CD4-positive, alpha-beta T cell treated with Interleukin-6 at 100 ng/mL for 8 hours (primary cell): ENCODE results near the gene OSER1.

ENCODE experiments used
- DNase-seq: peaks from one replicate; pipeline ENCODE4 v3.0.0-alpha.2; 2020; ENCODE audit warnings: mixed read lengths, low spot score

The OSER1 gene

DNA sequence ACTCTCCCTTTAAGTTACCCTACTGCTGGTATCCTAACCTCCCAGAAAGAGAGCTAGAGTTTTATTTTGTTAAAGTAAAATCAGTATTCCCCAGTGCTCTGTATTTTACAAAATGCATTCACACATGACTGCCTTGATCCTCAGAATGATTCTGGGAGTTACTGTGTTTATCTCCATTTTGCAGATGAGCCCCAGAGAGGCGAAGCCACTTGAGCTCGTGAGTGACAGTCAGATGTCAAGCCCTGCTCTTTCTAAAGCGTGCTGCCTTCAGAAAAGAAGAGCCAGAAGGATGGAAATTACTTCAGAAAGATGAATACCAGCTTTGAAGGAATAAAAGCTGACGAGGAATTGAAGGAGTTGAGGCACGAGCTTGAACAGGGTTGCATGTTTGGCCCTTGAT, 14.1 kb upstream of the OSER1 start:
- DNase-seq, result no peak

DNA sequence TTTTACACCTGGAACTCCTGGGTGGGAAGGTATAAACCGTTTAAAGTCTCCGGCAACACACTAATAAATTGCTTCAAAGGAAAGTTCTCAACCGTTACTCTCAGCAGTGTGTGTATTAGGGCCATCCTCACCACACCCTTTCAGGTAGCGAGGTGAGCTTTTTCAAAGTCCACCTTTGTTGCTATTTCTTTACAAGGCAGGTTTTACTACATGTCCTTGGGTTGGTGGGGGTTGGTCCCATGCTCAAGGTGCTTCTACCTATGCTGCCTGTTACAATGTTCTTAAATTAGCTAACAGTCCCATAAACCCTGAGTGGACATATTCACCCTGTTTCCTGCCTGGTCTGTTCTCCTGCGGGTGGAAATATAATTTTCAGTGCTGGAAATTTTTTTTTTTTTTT, 13.2 kb upstream of the OSER1 start:
- DNase-seq, result no peak

DNA sequence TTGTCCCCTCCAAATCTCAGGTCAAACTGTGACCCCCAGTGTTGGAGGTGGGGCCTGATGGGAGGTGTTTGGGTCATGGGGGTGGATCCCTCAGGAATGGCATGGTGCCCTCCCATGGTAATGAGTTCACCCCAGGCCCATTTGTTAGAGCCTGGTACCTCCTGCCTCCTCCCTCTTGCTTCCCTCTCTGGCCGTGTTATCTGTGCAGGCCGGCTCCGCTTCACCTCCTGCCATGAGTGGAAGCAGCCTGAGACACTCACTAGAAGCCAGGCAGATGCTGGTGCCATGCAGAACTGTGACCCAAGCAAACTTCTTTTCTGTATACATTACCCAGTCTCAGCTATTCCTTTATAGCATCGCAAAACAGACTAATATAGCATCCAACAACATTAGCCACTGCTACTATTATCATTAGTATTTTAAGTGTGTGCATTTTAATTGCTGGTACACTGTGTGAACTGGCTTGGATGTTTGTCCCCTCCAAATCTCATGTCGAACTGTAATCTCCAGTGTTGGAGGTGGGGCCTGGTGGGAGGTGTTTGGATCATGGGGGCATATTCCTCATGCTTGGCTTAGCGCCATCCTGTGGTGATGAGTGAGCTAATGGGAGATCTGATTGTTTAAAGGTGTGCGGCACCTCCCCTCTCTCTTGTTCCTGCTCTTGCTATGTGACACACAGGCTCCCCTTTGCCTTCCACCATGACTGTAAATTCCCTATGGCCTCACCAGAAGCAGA, 12.2 kb upstream of the OSER1 start:
- no peak for DNase-seq

GRCh38 chr20:44222027-44222426, 11.5 kb upstream of the OSER1 start:
- no peak for DNase-seq

DNA sequence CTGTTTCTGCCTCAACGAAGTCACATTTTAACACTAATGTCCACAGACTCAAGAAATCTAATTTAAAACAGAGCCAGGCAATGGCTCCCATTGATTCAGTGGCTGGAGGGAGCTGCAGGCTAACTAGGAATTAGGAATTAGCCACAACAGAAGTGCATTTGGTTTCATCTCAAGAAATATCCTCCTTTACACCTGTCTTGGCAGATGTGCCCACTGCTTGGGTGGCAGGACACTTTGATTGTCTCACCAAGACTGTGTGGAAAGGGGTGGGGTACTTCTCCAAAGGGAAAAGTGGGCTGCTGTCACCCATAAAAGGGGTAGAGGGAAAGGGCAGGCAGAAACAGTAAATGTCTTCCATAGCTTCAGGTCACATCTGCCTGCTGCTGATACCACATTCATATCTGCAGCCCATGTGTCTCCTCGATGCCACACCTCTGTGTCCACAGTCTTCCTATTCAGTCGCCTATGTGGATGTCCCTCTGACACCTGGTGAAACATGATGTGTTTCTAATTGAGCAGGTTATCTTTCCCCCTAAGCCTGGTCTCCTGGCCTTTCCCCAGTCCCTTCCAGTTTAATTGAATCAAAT, 10.9 kb upstream of the OSER1 start:
- DNase-seq, result no peak

GRCh38 chr20:44219791-44220190, 9.2 kb upstream of the OSER1 start:
- no peak for DNase-seq

DNA sequence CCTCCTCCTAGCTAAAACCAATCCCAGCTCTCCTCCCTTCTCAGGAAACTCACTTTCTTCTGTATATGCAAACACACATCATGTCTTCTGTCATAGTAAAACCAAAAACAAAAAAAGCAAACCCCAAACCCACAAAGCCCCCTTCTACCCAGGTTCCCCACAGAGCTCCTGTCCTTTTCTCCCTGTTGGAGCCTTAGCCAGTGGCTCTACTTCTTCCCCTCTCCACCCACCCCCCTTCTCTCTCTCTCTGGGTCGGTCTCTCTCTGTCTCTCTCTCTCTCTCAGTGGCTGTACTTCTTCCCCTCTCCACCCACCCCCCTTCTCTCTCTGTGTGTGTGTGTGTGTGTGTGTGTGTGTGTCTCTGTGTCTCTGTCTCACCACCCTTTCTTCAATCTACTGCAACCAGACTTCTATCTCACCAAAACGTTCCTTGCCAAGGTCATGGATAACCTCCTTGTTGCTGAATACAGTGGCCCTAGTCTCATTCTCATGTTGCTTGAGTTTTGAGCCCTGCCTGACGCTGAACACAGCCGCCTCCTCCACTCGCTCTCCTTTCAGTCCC, 8.7 kb upstream of the OSER1 start:
- peak; percentile 55 for DNase-seq

DNA sequence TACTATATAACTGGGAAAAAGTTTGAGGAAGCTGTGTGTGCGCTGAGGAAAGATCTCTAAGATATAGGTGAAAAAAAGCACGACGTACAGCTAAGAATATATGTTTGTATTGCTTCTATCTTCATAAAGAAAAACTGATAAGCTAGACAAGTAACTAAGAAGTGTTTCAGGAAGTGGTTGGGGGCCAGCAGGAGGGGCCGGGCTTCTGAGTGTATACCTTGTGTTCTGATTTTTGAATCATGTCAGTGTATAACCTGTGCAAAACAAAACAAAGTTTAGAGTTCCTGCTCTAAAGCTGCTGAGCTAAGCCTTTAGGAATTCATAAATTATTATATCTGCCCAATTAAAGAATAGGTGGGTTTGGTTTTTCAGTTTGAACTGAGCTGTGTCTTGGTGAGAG, 7.9 kb upstream of the OSER1 start:
- peak; percentile 75 for DNase-seq

DNA sequence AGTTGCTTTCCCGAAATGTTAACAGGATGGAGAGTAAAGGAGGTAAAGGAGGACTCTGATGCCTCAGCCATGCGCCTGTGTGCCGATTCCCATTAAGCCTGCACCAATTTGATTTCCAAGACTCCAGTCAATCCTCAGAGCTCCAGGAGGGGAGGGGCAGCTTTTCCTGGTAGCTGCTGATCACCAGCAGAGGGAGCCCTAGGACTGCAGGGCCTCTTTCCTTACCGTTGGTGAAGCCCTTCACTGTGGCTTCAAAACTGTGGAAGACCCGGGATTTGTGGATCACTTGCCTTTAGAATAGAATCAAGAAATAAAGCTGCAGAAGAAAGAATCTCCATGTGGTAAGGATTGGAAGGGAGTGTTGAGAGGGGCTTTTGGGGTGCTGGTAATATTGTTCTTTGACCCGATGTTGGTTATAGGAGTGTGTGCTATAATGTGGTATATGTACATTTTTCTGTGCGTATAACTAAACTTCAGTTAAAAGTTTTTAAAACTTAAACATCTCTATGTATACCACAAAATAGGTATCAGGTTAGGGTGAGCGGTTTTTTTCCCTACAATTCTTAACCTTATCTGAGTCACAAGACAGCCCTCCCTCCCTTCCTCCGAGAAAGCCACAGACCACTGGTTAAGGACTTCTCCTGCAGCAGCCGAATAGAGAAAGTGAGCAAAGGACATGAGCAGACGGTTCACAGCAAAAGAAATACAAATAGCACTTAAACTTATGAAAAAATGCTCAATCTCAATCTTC, 6.9 kb upstream of the OSER1 start:
- DNase-seq, result peak; percentile 76

GRCh38 chr20:44215125-44215524, 4.6 kb upstream of the OSER1 start:
- peak; percentile 78 for DNase-seq

GRCh38 chr20:44212792-44213191, 2.2 kb upstream of the OSER1 start:
- DNase-seq, result no peak

GRCh38 chr20:44211177-44212039, 837 bp upstream of the OSER1 start:
- no peak for DNase-seq

- no peak for DNase-seq
Observed at GRCh38 chr20:44209686-44210405, 725 bp downstream of the OSER1 start.

DNA sequence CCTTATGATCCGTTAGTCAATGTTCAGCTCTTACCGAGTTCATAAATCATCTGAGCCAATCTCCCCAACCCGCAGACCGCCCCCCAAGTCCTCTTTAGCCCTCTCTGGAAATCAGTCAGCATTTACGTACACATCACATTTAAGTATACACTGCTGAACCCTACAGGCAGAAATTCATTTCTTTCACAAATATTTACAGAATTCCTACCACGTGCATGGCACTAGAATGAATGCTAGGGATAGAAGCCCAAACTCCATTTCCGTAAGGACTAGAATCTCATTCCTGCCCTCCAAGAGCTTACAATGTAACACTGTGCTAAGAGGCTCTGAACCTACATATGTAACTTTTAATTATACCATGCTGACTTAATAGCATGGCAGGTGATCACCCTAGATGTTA, 1.8 kb downstream of the OSER1 start:
- no peak for DNase-seq

DNA sequence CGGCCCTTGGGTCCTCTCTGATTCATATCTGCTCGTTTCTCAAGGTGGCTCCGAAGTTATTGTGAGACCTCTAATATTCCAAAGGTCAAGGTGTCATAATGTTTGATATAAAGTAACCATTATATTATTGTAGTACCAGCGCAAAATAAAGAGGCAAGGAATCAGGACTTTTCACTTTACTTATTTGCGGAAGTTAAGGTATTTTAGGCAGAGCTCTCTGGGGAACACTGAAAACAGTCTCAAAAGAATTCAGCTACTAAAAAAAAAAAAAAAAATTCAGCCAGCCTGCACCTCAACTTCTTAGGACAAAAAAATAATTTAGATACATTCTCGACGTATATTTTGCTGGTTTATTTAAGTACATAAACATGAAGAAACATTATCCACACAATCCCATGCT, 2.4 kb downstream of the OSER1 start:
- DNase-seq, result no peak

GRCh38 chr20:44207126-44207723, 3.3 kb downstream of the OSER1 start:
- DNase-seq, result no peak

GRCh38 chr20:44206132-44206531, 4.4 kb downstream of the OSER1 start:
- DNase-seq, result no peak

DNA sequence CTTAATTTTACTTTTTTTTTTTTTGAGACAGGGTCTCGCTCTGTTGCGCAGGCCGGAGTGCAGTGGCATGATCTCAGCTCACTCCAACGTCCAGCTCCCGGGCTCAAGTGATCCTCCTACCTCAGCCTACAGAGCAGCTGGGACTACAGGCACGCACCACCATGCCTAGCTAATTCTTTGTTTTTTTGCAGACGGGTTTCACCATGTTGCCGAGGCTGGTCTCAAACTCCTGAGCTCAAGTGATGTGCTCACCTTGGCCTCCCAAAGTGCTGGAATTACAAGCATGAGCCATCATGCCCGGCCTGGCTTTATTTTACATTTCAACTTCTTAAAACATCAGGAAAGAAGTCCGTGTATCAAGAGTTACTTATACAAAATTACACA, 5.7 kb downstream of the OSER1 start:
- no peak for DNase-seq

DNA sequence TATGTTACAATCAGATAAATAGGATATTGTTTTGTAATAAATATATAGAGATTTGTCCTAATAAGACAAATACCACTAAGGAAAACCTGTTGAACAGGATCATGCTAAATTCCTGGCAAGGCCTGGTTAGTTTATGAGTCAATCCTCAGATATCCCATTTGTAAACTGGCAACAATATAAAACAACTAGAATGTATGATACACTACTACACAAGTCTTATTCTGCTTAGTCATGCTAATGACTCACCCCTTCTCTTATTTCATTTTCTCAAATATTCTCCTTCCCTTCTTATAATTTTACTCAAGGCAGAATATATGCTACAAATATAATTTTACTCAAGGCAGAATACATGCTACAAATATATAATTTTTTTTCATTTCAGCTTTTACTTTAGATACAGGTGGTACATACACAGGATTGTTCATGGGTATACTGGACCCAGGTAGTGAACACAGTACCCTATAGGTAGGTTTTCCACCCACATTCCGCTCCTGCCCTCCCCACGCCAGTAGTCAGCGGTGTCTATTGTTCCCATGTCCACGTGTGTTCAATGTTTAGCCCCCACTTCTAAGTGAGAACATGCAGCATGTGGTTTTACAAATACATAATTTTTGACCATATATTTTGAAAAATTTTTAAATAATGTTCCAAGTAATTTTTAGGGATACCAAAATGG, 6.3 kb downstream of the OSER1 start:
- no peak for DNase-seq

- DNase-seq, result no peak
Observed at GRCh38 chr20:44203161-44203560, 7.4 kb downstream of the OSER1 start.
